ENCODE measurements around the gene RNF133. TPM values are rescaled to one million over a fixed set of nuclear protein-coding genes. Genes with fewer than 3 reads are reported as not detected.

RNF133 gene
- total RNA-seq, 6 donors from 2014 or later: 1.0 to 22.0 (median 3.9) TPM

DNA sequence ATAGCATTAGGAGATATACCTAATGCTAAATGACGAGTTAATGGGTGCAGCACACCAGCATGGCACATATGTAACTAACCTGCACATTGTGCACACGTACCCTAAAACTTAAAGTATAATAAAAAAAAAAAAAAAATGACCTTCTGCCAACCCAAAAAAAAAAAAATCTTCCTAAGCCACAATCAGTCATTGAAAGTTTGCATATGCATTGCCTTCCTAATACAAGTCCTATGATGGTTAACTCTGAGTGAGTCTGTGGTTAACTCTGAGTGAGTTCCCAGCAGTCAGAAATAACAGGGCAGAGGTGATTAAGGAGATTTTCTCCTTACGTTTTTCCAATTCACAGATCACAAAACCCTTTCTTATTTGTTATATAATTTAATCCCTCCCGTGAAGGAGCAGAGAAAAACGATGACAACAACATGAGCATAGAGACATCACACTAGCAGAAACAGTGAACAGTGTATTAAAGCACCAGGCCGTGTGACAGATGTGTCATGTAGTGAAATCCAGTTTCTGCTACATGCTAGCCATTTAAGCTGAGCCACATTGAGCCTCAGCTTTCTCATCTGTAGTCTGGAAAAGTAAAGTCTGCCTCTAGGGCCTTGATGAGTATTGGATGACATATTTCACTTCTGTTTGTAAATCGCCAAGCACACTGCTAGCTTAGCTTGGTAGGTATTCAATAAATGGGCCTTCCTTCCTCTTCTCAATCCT is 11.2 kb upstream of the RNF133 start:
- Histone ChIP-seq H3K27ac (no peak overlapping the region), H3K9me3 (no peaks in the 10 kb centered on the region), H3K36me3 (no peaks in the 10 kb centered on the region), H3K4me1 (no peaks in the 10 kb centered on the region), H3K4me3 (no peak overlapping the region), H3K27me3 (no peaks in the 10 kb centered on the region)
- DNase-seq: no peak
- TF ChIP-seq POLR2A (IDR thresholded peaks at IDR 0.05): no peak
- no peak for TF ChIP-seq POLR2AphosphoS5 (IDR thresholded peaks at IDR 0.05)
- ATAC-seq (ENCODE audit: low FRiP score in 2 of 2): no peak
- 84 to 87% methylated on average over 7 of the region's 7 CpGs for WGBS, 2 donors

DNA sequence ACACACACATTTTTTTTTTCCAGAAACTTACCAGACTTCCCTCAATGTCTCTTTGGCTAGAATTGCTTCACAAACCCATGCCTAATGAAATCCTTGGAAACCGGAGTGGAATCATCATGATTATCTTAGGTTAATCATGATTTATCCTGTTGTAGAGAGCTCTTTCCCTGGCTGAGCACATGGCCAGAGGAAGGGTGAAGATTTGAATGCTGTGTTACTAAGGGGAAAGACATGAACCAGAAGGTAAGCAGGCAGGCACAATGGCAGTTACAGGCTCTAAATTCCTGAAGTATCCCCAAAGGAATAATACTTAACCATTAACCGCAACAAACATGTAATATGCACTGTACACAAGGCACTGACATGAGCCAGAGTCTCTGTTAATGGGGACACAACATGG is 7.9 kb upstream of the RNF133 start:
- DNase-seq (no peak), ATAC-seq (ENCODE audit: low FRiP score in 2 of 2) (no peak)
- TF ChIP-seq EP300 (IDR thresholded peaks at IDR 0.05) (no peak), POLR2AphosphoS5 (IDR thresholded peaks at IDR 0.05) (no peak), POLR2A (IDR thresholded peaks at IDR 0.05) (no peak)
- TF ChIP-seq, protein P1, sequence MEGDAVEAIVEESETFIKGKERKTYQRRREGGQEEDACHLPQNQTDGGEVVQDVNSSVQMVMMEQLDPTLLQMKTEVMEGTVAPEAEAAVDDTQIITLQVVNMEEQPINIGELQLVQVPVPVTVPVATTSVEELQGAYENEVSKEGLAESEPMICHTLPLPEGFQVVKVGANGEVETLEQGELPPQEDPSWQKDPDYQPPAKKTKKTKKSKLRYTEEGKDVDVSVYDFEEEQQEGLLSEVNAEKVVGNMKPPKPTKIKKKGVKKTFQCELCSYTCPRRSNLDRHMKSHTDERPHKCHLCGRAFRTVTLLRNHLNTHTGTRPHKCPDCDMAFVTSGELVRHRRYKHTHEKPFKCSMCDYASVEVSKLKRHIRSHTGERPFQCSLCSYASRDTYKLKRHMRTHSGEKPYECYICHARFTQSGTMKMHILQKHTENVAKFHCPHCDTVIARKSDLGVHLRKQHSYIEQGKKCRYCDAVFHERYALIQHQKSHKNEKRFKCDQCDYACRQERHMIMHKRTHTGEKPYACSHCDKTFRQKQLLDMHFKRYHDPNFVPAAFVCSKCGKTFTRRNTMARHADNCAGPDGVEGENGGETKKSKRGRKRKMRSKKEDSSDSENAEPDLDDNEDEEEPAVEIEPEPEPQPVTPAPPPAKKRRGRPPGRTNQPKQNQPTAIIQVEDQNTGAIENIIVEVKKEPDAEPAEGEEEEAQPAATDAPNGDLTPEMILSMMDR (IDR thresholded peaks at IDR 0.05): no peak
- Histone ChIP-seq H3K27me3 (no peaks in the 10 kb centered on the region), H3K4me3 (no peak overlapping the region), H3K36me3 (no peaks in the 10 kb centered on the region), H3K9me3 (no peaks in the 10 kb centered on the region), H3K27ac (no peak overlapping the region), H3K4me1 (no peaks in the 10 kb centered on the region)
- WGBS, 2 donors: 85 to 88% methylated on average over 2 of the region's 2 CpGs

DNA sequence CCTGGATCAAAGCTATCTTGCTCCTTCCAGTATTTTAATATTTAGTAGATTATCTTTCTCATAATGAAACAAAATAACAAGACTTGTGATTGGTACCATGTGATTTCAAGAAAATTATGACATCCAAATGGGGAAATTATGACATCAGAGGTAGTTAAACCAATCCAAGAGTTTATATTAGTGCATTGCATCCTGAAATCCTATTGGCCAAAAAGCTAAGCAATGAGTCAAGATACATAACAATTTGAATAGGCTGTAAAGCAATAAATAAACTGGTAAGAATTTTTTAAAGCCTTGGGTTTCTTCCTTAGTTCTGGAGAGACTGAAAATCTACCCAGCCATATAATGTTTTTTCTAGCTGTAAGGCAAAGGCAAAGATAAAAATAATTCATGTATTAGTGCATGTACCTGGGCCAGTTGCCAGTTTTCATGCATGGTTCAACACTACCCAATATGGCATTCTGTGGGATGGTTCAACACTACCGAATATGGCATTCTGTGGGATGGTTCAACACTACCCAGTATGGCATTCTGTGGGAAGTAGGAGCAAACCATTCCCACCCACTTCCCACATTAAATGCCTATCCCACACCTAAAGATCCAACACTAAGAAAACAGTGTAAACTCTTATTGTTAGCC is 4.1 kb upstream of the RNF133 start, which contains the start of gene RNF148:
Gene RNF148, minus strand, starts transcription at position 51 of the 639 bp plus-strand sequence. CDS start 172 bp downstream, outside the sequence.
- ATAC-seq (ENCODE audit: low FRiP score in 2 of 2) (no peak), DNase-seq (no peak)
- no peak within 1 kb of the TSS for H3K27ac ChIP-seq
- H3K4me1 ChIP-seq: no peaks in the 10 kb centered on the region
- H3K4me3 ChIP-seq: no peak within 1 kb of the TSS
- no peaks in the 10 kb centered on the region for H3K9me3 ChIP-seq
- TF ChIP-seq POLR2A (IDR thresholded peaks at IDR 0.05) (no peak), POLR2AphosphoS5 (IDR thresholded peaks at IDR 0.05) (no peak), EP300 (IDR thresholded peaks at IDR 0.05) (no peak)
- TF ChIP-seq, protein P1 (IDR thresholded peaks at IDR 0.05): no peak
- no peaks in the 10 kb centered on the region for H3K27me3 ChIP-seq
- 100% methylated on average over 1 of the region's 1 CpG for WGBS, 2 donors
- no peaks in the 10 kb centered on the region for H3K36me3 ChIP-seq

DNA sequence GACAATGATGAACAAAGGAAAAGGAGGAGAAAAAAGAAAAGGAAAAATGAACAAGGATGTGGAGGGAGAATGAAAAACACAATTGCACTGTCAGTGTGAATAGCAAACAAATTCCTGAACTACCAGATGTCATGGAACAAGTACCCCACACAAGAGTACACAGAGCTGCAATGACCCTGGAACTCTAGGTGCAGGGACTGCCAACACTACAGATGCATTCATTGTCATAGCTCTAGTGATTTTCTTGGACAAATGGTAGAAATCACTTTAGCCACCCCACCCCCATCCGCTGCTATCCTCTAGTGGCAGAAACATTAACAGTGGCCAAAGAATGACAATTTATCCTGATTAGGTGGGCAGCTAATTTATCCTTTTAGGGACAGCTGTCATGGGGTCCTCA is 3.1 kb downstream of the RNF133 start:
- no peaks in the 10 kb centered on the region for H3K27me3 ChIP-seq
- no peaks in the 10 kb centered on the region for H3K36me3 ChIP-seq
- ATAC-seq (ENCODE audit: low FRiP score in 2 of 2) (no peak), DNase-seq (no peak)
- H3K4me3 ChIP-seq: no peak overlapping the region
- no peak overlapping the region for H3K27ac ChIP-seq
- TF ChIP-seq POLR2A (IDR thresholded peaks at IDR 0.05) (no peak), EP300 (IDR thresholded peaks at IDR 0.05) (no peak)
- H3K4me1 ChIP-seq: no peaks in the 10 kb centered on the region
- no peaks in the 10 kb centered on the region for H3K9me3 ChIP-seq
- 100% methylated on average over 1 of the region's 1 CpG for WGBS, 2 donors

GRCh38 chr7:122694697-122695096 is 4.2 kb downstream of the RNF133 start:
- DNase-seq (no peak), ATAC-seq (ENCODE audit: low FRiP score in 2 of 2) (no peak)
- no peaks in the 10 kb centered on the region for H3K4me1 ChIP-seq
- 89 to 100% methylated on average over 2 of the region's 2 CpGs for WGBS, 2 donors
- H3K36me3 ChIP-seq: no peaks in the 10 kb centered on the region
- TF ChIP-seq EP300 (IDR thresholded peaks at IDR 0.05) (no peak), POLR2AphosphoS5 (IDR thresholded peaks at IDR 0.05) (no peak), POLR2A (IDR thresholded peaks at IDR 0.05) (no peak)
- TF ChIP-seq, protein P1 (IDR thresholded peaks at IDR 0.05): no peak
- H3K27me3 ChIP-seq: no peaks in the 10 kb centered on the region
- no peak overlapping the region for H3K27ac ChIP-seq
- H3K9me3 ChIP-seq: no peaks in the 10 kb centered on the region
- no peak overlapping the region for H3K4me3 ChIP-seq

Data from upper lobe of left lung (tissue), 6 donors.